ENCODE measurements around the gene MAST3. TPM values are rescaled to one million over a fixed set of nuclear protein-coding genes. Genes with fewer than 3 reads are reported as not detected.

Gene MAST3
- total RNA-seq, 1 experiment from 2014 or later = 11.5 TPM

GRCh38 chr19:18059297-18059696 lies 38.3 kb upstream of the MAST3 start (continued):
- TF ChIP-seq ZBTB43 (CRISPR knock-in tag; IDR thresholded peaks at IDR 0.05) (no peak), NR2C2 (CRISPR knock-in tag; IDR thresholded peaks at IDR 0.05) (no peak), RORB (CRISPR knock-in tag; IDR thresholded peaks at IDR 0.05) (no peak), ATF1 (CRISPR knock-in tag; IDR thresholded peaks at IDR 0.05) (no peak), TP53 (CRISPR knock-in tag; IDR thresholded peaks at IDR 0.05) (no peak), ZNF121 (CRISPR knock-in tag; IDR thresholded peaks at IDR 0.05) (no peak), ELF4 (CRISPR knock-in tag; IDR thresholded peaks at IDR 0.05; ENCODE audit: low read depth) (no peak), RELA (CRISPR knock-in tag; IDR thresholded peaks at IDR 0.05; ENCODE audit: borderline replicate concordance) (no peak)

GRCh38 chr19:18059902-18060301 lies 37.7 kb upstream of the MAST3 start:
- Mint-ChIP-seq H3K36me3 (no peaks in the 10 kb centered on the region), H3K9me3 (no peaks in the 10 kb centered on the region; the same call in 1 of the 2 replicates), H3K4me3 (no peak overlapping the region), H3K27ac (no peak overlapping the region), H3K27me3 (ENCODE audit: low read depth) (no peaks in the 10 kb centered on the region; the same call in 1 of the 2 replicates), H3K4me1 (peaks cover 6% of the 10 kb centered on the region)
- POLR2A ChIA-PET = no interaction called here
- DNase-seq (ENCODE audit: low spot score) = no peak
- no peak for ATAC-seq
- CTCF ChIA-PET = interaction anchor here (0.6 to 6.3 kb wide), 11 partner anchors 15 to 201 kb away, joined by 3 to 46 read pairs (median 4); partner anchors contain the start of genes ARRDC2 and RPL18A
- no peak for TF ChIP-seq MXD4 (CRISPR knock-in tag; IDR thresholded peaks at IDR 0.05; ENCODE audit: borderline replicate concordance)
- TF ChIP-seq ESRRA (CRISPR knock-in tag; IDR thresholded peaks at IDR 0.05; ENCODE audit: borderline replicate concordance) = no peak
- TF ChIP-seq CREB1 (CRISPR knock-in tag; IDR thresholded peaks at IDR 0.05) = no peak
- TF ChIP-seq SMAD3 (CRISPR knock-in tag; IDR thresholded peaks at IDR 0.05; ENCODE audit: borderline replicate concordance) = no peak
- no peak for TF ChIP-seq OVOL2 (CRISPR knock-in tag; IDR thresholded peaks at IDR 0.05; ENCODE audit: borderline replicate concordance)
- no peak for TF ChIP-seq ZBTB21 (CRISPR knock-in tag; IDR thresholded peaks at IDR 0.05; ENCODE audit: borderline replicate concordance)
- no peak for TF ChIP-seq ZNF396 (CRISPR knock-in tag; IDR thresholded peaks at IDR 0.05; ENCODE audit: borderline replicate concordance)
- no peak for TF ChIP-seq FOXP1 (CRISPR knock-in tag; IDR thresholded peaks at IDR 0.05; ENCODE audit: borderline replicate concordance)
- no peak for TF ChIP-seq ATF6 (CRISPR knock-in tag; IDR thresholded peaks at IDR 0.05)
- TF ChIP-seq PRRX2 (CRISPR knock-in tag; IDR thresholded peaks at IDR 0.05) = no peak
- no peak for TF ChIP-seq ATF1 (CRISPR knock-in tag; IDR thresholded peaks at IDR 0.05)
- no peak for TF ChIP-seq ZNF425 (CRISPR knock-in tag; conservative IDR thresholded peaks at IDR 0.05)
- no peak for TF ChIP-seq NR3C1 (CRISPR knock-in tag; conservative IDR thresholded peaks at IDR 0.05; ENCODE audit: low read depth)
- TF ChIP-seq HMGA2 (CRISPR knock-in tag; IDR thresholded peaks at IDR 0.05) = no peak
- TF ChIP-seq, protein P1, sequence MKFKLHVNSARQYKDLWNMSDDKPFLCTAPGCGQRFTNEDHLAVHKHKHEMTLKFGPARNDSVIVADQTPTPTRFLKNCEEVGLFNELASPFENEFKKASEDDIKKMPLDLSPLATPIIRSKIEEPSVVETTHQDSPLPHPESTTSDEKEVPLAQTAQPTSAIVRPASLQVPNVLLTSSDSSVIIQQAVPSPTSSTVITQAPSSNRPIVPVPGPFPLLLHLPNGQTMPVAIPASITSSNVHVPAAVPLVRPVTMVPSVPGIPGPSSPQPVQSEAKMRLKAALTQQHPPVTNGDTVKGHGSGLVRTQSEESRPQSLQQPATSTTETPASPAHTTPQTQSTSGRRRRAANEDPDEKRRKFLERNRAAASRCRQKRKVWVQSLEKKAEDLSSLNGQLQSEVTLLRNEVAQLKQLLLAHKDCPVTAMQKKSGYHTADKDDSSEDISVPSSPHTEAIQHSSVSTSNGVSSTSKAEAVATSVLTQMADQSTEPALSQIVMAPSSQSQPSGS (CRISPR knock-in tag; IDR thresholded peaks at IDR 0.05; ENCODE audit: borderline replicate concordance, low read depth) = no peak
- no peak for TF ChIP-seq CTCF (IDR thresholded peaks at IDR 0.05)
- no peak for TF ChIP-seq ATF3 (CRISPR knock-in tag; conservative IDR thresholded peaks at IDR 0.05)
- no peak for TF ChIP-seq ZNF219 (CRISPR knock-in tag; IDR thresholded peaks at IDR 0.05; ENCODE audit: borderline replicate concordance)
- TF ChIP-seq ZNF671 (CRISPR knock-in tag; IDR thresholded peaks at IDR 0.05) = no peak
- no peak for TF ChIP-seq TEAD1 (CRISPR knock-in tag; IDR thresholded peaks at IDR 0.05)

Measured in WTC11 (cell line).